ENCODE measurements around the gene MTERF4. TPM values are rescaled to one million over a fixed set of nuclear protein-coding genes. Genes with fewer than 3 reads are reported as not detected.
A peak's percentile ranks its signal among the peaks of the same experiment; 100 is the strongest.

MTERF4 gene
- total and polyA plus RNA-seq, 2 of the 13 experiments (the other 11 are each of a cell fraction or from before 2014, with no cell fraction given): 50.5 to 59.8 TPM

GRCh38 chr2:241102239-241102803 lies at the start of gene MTERF4 (continued):
- TF ChIP-seq ZNF720 (CRISPR knock-in tag; IDR thresholded peaks at IDR 0.05): peak; percentile 81; the same call in 1 of the 2 replicates
- peak; percentile 97 for TF ChIP-seq ZNF552 (CRISPR knock-in tag; IDR thresholded peaks at IDR 0.05; ENCODE audit: borderline replicate concordance)
- TF ChIP-seq KDM5A (IDR thresholded peaks at IDR 0.05; ENCODE audit: borderline replicate concordance, low read length): peak; percentile 97
- TF ChIP-seq ZMYM3 (CRISPR knock-in tag; IDR thresholded peaks at IDR 0.05): peak; percentile 93
- no peak; the same call in 1 of the 2 replicates for TF ChIP-seq CBX2 (IDR thresholded peaks at IDR 0.05; ENCODE audit: low read depth, low read length)
- TF ChIP-seq CBX2 (CRISPR knock-in tag; IDR thresholded peaks at IDR 0.05; ENCODE audit: low read depth): peak; percentile 96; the same call in 1 of the 2 replicates
- peak; percentile 89 for TF ChIP-seq DRAP1 (CRISPR knock-in tag; IDR thresholded peaks at IDR 0.05)
- peak; percentile 99 for TF ChIP-seq ETV5 (CRISPR knock-in tag; IDR thresholded peaks at IDR 0.05; ENCODE audit: borderline replicate concordance)
- peak; percentile 96; the same call in 1 of the 2 replicates for TF ChIP-seq MEIS1 (CRISPR knock-in tag; IDR thresholded peaks at IDR 0.05; ENCODE audit: borderline replicate concordance)
- peak; percentile 98 for TF ChIP-seq CREBL2 (CRISPR knock-in tag; IDR thresholded peaks at IDR 0.05; ENCODE audit: borderline replicate concordance)
- peak; percentile 95 for TF ChIP-seq ISL2 (CRISPR knock-in tag; IDR thresholded peaks at IDR 0.05)
- peak; percentile 98 for TF ChIP-seq ZNF275 (CRISPR knock-in tag; IDR thresholded peaks at IDR 0.05; ENCODE audit: borderline replicate concordance)
- no peak for TF ChIP-seq PLRG1 (conservative IDR thresholded peaks at IDR 0.05)
- TF ChIP-seq ZNF382 (CRISPR knock-in tag; IDR thresholded peaks at IDR 0.05; ENCODE audit: borderline replicate concordance): no peak
- peak; percentile 94 for TF ChIP-seq RERE (CRISPR knock-in tag; IDR thresholded peaks at IDR 0.05; ENCODE audit: low read depth)
- TF ChIP-seq TBP (CRISPR knock-in tag; IDR thresholded peaks at IDR 0.05): peak; percentile 94
- peak; percentile 99 for TF ChIP-seq FOXK1 (CRISPR knock-in tag; IDR thresholded peaks at IDR 0.05; ENCODE audit: borderline replicate concordance, low read depth)
- TF ChIP-seq ZNF224 (CRISPR knock-in tag; IDR thresholded peaks at IDR 0.05): peak; percentile 72; the same call in 1 of the 2 replicates
- TF ChIP-seq ZNF761 (CRISPR knock-in tag; conservative IDR thresholded peaks at IDR 0.05): peak; percentile 86
- no peak; the same call in 1 of the 2 replicates for TF ChIP-seq MLLT10 (CRISPR knock-in tag; IDR thresholded peaks at IDR 0.05)
- peak; percentile 99 for TF ChIP-seq BRD4 (CRISPR knock-in tag; IDR thresholded peaks at IDR 0.05)
- TF ChIP-seq TCF7L2 (IDR thresholded peaks at IDR 0.05; ENCODE audit: low read depth, low read length): no peak
- no peak for TF ChIP-seq SP1 (IDR thresholded peaks at IDR 0.05)
- TF ChIP-seq SP1 (CRISPR knock-in tag; IDR thresholded peaks at IDR 0.05): peak; percentile 98
- peak; percentile 23; the same call in 1 of the 2 replicates for TF ChIP-seq ZNF644 (CRISPR knock-in tag; IDR thresholded peaks at IDR 0.05; ENCODE audit: low read depth)
- TF ChIP-seq ZNF136 (CRISPR knock-in tag; IDR thresholded peaks at IDR 0.05; ENCODE audit: low read depth): peak; percentile 99
